ENCODE data around the gene DNAJB2.
A peak's percentile ranks its signal among the peaks of the same experiment; 100 is the strongest.

DNAJB2 gene

DNA sequence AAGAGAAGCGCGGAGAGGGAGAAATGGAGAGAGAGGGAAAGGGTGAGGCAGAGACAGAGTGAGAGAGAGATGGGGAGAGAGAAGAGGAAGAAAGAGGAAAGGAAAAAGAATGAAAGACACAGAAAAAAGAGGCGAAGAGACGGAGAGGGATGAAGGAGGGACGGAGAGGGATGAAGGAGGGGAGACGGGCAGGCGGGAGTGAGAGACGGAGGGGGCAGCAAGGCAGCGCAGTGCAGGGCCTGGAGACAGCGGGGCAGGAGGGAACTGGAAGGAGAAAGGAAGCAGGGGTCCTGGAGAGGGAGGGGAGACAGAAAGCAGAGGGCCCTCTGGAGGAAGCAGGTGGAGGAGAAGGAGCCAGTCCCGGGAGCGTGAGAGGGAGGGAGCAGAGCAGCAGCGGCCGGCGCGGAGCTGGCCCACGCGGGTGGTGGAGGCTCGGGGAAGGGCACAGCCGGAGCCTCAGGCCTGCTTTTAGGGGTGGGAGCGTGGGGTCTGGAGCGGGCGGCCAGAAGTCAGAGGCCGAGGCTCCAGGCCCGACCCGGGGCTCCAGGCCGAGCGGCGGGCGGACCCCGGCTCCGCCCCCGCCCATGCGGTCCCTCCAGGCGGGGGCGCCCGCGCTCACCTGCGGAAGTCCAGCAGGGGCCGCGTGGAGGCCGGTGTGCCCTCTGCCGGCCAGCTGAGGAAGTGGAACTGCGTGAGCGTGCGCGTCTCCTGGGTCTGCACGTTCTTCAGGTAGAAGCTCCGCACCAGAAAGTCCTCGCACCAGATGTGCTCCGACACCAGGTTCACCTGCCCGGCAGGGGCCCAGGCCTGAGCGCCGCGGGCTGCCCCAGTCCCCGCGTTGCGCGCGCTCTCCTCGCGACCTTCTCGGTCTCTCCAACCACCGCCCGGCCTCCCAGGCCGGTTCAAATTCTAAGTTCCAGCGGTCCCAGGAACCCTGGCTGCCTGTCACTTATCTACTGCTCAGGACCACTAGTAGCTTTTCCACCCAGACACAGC is 15.5 kb downstream of the DNAJB2 start:
- H3K4me3 ChIP-seq (ENCODE audit: low read depth, low read length): peak overlapping the region; percentile 38
- peak; percentile 73 for DNase-seq (ENCODE audit: low read depth)
- TF ChIP-seq, protein P1, sequence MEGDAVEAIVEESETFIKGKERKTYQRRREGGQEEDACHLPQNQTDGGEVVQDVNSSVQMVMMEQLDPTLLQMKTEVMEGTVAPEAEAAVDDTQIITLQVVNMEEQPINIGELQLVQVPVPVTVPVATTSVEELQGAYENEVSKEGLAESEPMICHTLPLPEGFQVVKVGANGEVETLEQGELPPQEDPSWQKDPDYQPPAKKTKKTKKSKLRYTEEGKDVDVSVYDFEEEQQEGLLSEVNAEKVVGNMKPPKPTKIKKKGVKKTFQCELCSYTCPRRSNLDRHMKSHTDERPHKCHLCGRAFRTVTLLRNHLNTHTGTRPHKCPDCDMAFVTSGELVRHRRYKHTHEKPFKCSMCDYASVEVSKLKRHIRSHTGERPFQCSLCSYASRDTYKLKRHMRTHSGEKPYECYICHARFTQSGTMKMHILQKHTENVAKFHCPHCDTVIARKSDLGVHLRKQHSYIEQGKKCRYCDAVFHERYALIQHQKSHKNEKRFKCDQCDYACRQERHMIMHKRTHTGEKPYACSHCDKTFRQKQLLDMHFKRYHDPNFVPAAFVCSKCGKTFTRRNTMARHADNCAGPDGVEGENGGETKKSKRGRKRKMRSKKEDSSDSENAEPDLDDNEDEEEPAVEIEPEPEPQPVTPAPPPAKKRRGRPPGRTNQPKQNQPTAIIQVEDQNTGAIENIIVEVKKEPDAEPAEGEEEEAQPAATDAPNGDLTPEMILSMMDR (IDR thresholded peaks at IDR 0.05; ENCODE audit: low read depth, low read length, missing control alignments): peak; percentile 97

DNA sequence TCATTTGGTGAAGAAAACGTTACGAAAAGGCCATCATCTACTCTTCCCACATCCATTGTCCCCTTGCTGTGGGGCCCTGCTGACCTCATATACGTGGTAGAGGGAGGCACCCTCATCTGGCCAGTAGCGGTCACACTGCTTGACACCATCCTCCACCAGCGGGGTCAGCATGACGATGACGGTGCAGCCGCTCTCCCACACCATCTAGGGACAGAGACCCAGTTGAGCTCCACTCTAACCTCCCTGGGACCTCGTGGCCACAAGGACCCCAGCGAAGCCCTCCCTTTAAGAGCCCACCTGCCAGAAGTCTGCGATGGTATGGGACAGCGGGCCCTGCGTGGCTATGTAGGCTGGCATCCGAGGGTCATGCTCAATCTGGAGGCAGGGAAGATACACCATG is 17.0 kb downstream of the DNAJB2 start:
- no peak for DNase-seq (ENCODE audit: low read depth)
- TF ChIP-seq, protein P1 (IDR thresholded peaks at IDR 0.05; ENCODE audit: low read depth, low read length, missing control alignments): no peak
- H3K4me3 ChIP-seq (ENCODE audit: low read depth, low read length): no peak overlapping the region

DNA sequence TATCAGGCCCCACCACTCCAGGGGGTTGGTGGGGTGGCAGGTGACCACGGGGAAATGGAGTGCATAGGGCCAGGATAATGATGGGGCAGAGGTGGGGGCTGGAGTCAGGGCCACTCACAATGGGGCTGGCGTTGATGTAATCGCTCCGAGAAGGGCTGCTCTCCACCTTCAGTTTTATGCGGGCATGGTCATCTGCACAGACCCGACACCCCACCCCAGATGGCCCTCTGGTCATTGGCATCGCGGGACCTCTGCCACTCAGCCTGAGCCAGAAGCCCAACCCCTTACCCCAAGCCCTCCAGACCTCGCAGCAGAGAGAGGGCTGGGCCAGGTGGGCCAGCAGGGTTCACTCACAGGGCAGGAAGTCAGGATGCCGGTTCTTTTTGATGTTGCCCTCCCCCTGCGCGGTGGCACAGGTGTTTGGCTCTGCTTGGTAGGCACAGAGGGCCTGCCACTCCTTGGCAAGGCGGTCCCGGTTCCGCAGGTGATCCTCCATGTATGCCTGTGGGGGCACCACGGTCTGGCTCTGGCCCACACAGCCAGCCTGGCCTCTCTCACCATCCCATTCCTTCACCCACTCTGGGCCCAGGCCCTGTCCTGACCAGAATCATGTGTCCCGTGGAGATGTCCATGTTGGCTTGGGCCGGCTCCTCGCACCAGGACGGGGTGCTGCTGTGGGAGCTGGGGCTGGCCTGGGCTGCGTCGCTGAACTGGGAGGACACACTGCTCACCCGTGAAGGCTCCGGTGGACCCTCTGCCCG is 17.6 kb downstream of the DNAJB2 start:
- no peak for DNase-seq (ENCODE audit: low read depth)
- no peak overlapping the region for H3K4me3 ChIP-seq (ENCODE audit: low read depth, low read length)
- TF ChIP-seq, protein P1 (IDR thresholded peaks at IDR 0.05; ENCODE audit: low read depth, low read length, missing control alignments): no peak

DNA sequence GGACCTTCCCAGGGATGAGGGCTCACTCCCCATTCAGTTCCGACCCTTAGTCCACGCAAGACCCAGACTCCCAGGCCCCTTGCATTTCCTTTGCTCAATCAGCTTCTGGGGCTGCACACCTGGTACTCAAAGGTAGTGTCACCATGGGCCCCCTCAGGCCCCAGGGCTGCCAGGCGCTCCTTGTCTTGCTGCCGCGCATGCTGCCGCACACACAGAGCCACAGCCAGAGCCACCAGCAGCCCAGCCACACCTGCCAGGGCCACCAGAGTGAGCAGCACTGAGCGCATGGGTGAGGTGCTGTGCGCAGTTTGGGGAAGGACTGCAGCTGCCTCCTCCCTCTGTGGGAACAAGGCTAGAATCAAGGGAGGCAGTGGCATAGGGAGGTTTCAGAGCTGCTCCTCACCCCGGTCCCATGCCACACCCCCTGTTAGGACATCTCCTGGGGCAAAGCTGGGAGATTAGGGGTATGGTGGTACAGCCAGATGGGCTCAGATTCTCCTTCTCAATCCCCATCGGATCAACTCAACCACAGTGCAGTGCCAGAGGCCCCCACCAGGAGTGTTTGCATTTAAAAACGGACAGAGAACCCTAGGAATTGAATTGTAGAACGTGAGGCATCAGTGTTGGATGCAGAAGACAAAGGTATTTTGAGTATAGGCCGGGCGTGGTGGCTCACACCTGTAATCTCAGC is 18.7 kb downstream of the DNAJB2 start:
- TF ChIP-seq, protein P1 (IDR thresholded peaks at IDR 0.05; ENCODE audit: low read depth, low read length, missing control alignments): peak; percentile 24
- no peak for DNase-seq (ENCODE audit: low read depth)
- H3K4me3 ChIP-seq (ENCODE audit: low read depth, low read length): no peak overlapping the region

DNA sequence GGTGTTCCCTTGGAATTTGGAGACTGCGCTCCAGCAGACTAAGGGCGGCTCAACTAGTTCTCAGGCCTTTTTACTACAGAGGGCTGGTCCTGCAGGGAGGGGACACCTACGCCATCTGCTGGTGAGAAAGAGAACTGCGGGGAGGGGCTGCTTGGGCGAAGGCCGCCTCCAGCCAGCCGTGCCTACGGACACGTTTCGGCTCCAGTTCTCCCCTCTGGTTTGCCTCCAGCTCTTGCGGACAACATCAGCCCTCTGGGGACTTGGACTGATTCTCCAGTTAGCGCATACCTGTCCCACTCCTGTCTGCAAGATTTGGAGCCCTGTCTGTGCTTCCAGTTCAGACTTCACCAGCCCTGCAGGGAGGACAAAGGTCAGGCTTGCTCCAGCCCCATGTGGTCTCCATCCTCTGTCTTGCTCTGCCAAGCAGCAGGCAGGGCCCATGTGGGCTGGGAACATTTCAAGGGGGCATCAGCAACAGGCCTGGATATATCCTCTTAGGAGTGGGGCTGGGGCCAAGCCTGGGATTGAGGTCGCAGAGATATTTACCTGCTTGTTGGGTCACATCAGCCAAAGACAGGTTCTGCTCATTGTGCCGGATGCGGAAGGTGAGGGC is 19.7 kb downstream of the DNAJB2 start:
- TF ChIP-seq, protein P1 (IDR thresholded peaks at IDR 0.05; ENCODE audit: low read depth, low read length, missing control alignments): peak; percentile 99
- no peak for DNase-seq (ENCODE audit: low read depth)
- no peak overlapping the region for H3K4me3 ChIP-seq (ENCODE audit: low read depth, low read length)

DNA sequence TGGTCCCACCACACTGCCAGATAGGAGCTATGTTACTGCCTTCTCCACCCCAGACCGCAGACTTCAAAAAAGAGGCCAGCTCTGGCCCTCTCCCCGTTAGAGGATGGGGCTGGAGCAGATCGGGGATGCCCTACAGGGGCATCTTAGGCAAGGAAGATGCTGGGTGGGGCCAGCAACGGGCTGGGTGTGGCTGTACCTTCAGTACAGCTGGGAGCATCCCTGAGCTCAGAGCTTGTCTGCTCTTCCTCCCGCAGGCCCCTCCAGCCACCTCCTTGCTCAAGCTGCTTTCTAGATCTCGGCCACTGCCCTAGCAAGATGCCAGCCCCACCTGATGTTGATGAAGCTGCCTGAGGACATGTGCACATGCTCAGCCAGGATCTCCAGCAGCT is 20.2 kb downstream of the DNAJB2 start:
- H3K4me3 ChIP-seq (ENCODE audit: low read depth, low read length): no peak overlapping the region
- no peak for DNase-seq (ENCODE audit: low read depth)
- TF ChIP-seq, protein P1 (IDR thresholded peaks at IDR 0.05; ENCODE audit: low read depth, low read length, missing control alignments): no peak

All from GM12864 (cell line).